LNCaP clone FGC (cell line): Measurements from ENCODE around the gene ARF6.
"Not testable (repeated sequence)": the region's sequence is repeated elsewhere in the genome, so short reads cannot be mapped to it uniquely, and the experiment has no call there.

Experiments
- DNase-seq: peaks from one replicate; pipeline ENCODE4 v3.0.0-alpha.2; 2011; ENCODE audit warnings: low read depth
- H3K4me3 ChIP-seq: 2 replicates; pipeline ENCODE4 v1.5.1; 2011; ENCODE audit warnings: mild to moderate bottlenecking, low read depth, low read length, control low read depth
- TF ChIP-seq, protein P1 (sequence below): IDR thresholded peaks from 2 replicates; pipeline ENCODE4 v1.5.1; 2012; ENCODE audit warnings: mild to moderate bottlenecking; ENCODE audit not compliant: control insufficient read depth, insufficient read depth; ENCODE audit errors: extremely low read depth

The ARF6 gene

DNA sequence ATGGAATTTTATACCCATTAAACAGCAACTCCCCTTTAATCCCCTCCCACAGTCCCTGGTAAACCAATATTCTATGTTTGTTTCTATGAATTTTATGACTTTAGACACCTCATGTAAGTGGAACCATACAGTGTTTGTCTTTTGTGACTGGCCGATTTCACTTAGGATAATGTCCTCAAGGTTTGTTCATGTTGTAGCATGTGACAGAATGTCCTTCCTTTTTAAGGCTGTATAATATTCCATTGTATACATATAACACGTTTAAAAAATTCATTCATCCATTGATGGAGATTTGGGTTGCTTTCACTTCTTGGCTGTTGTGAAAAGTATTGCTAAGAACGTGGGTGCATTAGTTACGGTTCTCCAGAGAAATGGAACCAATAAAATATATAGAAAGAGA is 40.2 kb downstream of the ARF6 start:
- no peak for DNase-seq
- TF ChIP-seq, protein P1, sequence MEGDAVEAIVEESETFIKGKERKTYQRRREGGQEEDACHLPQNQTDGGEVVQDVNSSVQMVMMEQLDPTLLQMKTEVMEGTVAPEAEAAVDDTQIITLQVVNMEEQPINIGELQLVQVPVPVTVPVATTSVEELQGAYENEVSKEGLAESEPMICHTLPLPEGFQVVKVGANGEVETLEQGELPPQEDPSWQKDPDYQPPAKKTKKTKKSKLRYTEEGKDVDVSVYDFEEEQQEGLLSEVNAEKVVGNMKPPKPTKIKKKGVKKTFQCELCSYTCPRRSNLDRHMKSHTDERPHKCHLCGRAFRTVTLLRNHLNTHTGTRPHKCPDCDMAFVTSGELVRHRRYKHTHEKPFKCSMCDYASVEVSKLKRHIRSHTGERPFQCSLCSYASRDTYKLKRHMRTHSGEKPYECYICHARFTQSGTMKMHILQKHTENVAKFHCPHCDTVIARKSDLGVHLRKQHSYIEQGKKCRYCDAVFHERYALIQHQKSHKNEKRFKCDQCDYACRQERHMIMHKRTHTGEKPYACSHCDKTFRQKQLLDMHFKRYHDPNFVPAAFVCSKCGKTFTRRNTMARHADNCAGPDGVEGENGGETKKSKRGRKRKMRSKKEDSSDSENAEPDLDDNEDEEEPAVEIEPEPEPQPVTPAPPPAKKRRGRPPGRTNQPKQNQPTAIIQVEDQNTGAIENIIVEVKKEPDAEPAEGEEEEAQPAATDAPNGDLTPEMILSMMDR = no peak
- no peak overlapping the region for H3K4me3 ChIP-seq

DNA sequence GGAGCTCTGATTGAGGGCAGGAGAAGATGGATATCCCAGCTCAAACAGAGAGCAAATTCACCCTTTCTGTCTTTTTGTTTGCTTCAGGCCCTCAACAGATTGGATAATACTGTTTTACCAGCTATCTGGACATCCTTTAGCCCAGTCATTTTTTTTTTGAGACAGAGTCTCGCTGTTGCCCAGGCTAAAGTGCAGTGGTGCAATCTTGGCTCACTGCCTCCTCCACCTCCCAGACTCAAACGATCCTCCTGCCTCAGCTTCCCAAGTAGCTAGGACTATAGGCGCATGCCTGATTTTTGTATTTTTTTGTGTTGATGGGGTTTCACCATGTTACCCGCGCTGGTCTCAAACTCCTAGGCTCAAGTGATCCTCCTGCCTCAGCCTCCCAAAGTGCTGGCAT is 40.8 kb downstream of the ARF6 start:
- TF ChIP-seq, protein P1 = no peak
- no peak for DNase-seq
- no peak overlapping the region for H3K4me3 ChIP-seq

DNA sequence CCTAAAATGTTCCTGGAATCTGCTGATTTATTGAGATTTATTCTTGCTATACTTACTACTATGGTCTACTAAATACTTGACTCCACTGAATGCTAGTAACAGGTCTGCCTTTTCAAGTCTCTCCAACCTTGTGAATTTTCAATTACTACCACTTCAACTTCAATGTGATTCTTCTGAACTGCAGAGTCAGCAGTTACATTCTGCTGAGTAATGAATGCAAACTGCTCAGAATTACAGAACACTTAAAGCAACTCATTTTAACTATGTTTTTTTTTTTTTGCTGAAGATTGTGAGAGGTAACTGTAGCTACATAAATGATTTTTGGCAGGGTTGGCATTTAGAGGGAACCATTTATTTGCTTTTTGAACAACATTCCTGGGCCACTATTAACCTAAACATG is 41.8 kb downstream of the ARF6 start:
- TF ChIP-seq, protein P1 = no peak

DNA sequence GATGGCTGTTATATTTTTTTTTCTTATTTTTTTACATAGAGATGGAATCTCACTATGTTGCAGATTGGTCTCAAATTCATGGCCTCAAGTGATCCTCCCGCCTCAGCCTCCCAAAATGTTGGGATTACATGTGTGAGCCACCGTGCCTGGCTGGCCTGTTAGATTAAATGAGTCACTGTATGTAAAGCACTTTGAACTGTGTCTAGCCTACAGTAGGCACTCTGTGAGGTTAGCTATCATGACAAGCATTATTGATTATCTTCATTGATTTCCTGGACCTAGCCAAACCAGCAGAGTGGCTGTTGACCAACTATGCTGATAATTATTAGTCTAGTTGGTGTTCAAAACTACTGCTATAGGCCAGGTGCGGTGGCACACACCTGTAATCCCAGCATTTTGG is 42.6 kb downstream of the ARF6 start:
- no peak for DNase-seq
- H3K4me3 ChIP-seq = no peak overlapping the region
- TF ChIP-seq, protein P1 = no peak

More for the DNA sequence above, 41.8 kb downstream of the ARF6 start:
- DNase-seq = no peak
- H3K4me3 ChIP-seq = no peak overlapping the region

DNA sequence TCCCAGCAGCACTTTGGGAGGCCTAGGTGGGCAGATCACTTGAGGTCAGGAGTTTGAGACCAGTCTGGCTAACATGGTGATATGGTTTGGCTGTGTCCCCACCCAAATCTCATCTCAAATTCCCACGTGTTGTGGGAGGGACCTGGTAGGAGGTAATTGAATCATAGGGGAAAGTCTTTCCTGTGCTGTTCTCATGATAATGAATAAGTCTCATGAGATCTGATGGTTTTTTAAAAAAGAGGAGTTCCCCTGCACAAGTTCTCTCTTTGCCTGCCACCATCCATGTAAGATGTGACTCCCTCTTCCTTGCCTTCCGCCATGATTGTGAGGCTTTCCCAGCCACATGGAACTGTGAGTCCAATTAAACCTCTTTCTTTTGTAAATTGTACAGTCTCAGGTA is 43.4 kb downstream of the ARF6 start:
- not testable (repeated sequence) for H3K4me3 ChIP-seq, DNase-seq

DNA sequence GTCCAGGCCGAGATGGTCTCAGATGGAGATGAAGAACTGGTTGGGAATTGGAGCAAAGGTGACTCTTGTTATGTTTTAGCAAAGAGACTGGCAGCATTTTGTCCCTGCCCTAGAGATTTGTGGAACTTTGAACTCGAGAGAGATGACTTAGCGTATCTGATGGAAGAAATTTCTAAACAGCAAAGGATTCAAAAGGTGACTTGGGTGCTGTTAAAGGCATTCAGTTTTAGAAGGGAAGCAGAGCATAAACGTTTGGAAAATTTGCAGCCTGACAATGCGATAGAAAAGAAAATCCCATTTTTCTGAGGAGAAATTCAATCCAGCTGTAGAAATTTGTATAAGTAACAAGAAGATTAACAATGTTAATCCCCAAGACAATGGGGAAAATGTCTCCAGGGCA is 44.0 kb downstream of the ARF6 start:
- DNase-seq, H3K4me3 ChIP-seq: not testable (repeated sequence)

DNA sequence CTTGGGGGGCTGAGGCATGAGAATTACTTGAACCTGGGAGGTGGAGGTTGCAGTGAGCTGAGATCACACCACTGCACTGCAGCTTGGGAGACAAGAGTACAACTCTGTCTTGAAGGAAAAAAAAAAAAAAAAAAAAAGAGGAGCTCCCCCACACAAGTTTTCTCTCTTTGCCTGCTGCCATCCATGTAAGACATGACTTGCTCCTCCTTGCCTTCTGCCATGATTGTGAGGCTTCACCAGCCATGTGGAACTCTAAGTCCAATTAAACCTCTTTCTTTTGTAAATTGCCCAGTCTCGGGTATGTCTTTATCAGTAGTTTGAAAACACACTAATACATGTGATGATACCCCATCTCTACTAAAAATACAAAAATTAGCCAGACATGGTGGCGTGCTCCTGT is 46.3 kb downstream of the ARF6 start:
- H3K4me3 ChIP-seq, DNase-seq: not testable (repeated sequence)

DNA sequence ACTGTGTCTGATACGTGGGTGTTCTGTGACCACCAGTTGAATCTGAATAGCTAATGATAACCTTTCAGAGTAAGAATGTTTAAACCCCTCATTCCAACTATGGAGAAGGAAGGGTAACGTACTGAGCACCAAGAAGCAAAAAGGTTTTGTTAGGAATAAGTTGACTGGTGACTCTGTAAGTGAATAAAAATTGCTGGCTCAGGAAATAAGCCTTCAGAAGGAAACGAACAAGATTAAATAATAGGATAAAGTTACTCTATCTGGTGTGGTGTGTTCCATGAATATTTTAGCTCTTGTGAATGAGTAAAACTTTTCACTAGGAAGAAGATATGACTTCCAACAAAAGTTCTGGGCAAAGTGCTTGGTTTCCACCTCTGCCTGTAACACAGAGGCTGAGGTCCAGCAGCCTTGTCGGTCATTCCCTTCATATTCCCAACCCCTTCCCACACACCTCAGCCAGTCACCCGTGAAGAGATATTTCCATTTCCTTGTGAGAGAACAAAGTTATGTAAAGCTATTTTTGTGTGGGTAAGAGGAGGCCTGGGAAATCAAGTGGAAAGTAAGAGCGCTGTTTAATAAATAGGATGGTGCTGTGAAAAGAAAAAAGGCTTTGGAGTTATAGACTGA is 47.1 kb downstream of the ARF6 start:
- no peak overlapping the region for H3K4me3 ChIP-seq
- TF ChIP-seq, protein P1 = no peak
- no peak for DNase-seq
